ENCODE measurements around the gene XCL1. TPM values are rescaled to one million over a fixed set of nuclear protein-coding genes. Genes with fewer than 3 reads are reported as not detected.

The XCL1 gene
- total RNA-seq, 1 experiment from 2014 or later: not detected

DNA sequence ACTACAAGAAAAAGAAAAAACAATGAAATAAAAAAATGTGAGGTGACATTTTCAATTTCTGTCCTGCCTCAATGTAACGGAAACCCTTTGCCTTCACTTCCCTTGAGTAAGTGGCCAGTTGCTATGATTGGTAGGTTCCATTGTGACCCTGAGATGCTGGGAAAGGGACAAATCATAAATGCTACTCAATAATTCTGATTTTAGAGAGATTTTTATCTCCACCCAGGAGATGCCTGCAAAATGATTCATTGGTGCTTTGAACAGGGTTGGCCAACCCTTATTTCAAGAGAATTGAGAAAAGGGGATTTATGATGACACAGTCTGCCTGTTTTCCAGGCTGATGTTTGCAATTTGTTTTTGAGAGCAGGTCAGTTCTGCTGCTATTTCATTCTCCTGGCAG, 22.5 kb downstream of the XCL1 start:
- no TSS peak for BruUV-seq (replicated peaks)

DNA sequence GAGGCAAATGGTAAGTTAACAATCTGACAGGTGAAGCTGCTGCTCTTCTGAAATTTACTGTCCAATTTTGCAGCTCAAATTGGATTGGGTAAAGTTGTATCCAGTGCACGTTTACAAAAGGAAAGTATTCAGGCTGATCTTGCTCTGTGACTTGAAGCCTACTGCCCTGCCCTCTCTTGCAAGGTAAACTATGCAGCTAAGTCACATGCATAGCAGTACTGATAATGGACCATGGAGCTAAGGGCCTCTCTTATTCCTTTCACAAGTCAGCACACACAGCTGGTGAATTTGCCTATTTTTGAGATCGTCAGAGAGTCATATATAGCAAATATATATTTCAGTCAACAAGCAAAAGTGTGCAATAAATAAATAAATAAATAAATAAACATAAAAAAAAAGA, 23.2 kb downstream of the XCL1 start:
- H2AFZ ChIP-seq (ENCODE audit: low read length): no peak overlapping the region
- TF ChIP-seq EZH2phosphoT487 (IDR thresholded peaks at IDR 0.05; ENCODE audit: borderline replicate concordance, low read length) (no peak), EZH2 (IDR thresholded peaks at IDR 0.05; ENCODE audit: low read length, unreplicated experiment) (no peak)
- TF ChIP-seq, protein P1, sequence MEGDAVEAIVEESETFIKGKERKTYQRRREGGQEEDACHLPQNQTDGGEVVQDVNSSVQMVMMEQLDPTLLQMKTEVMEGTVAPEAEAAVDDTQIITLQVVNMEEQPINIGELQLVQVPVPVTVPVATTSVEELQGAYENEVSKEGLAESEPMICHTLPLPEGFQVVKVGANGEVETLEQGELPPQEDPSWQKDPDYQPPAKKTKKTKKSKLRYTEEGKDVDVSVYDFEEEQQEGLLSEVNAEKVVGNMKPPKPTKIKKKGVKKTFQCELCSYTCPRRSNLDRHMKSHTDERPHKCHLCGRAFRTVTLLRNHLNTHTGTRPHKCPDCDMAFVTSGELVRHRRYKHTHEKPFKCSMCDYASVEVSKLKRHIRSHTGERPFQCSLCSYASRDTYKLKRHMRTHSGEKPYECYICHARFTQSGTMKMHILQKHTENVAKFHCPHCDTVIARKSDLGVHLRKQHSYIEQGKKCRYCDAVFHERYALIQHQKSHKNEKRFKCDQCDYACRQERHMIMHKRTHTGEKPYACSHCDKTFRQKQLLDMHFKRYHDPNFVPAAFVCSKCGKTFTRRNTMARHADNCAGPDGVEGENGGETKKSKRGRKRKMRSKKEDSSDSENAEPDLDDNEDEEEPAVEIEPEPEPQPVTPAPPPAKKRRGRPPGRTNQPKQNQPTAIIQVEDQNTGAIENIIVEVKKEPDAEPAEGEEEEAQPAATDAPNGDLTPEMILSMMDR (conservative IDR thresholded peaks at IDR 0.05; ENCODE audit: low read depth, low read length): no peak
- no peaks in the 10 kb centered on the region for H3K27me3 ChIP-seq (ENCODE audit: low read length)
- CTCF ChIA-PET: no interaction called here
- ATAC-seq: no peak
- DNase-seq: no peak
- H3K9ac ChIP-seq (ENCODE audit: low read length): no peak overlapping the region
- H4K20me1 ChIP-seq (ENCODE audit: low read length): no peaks in the 10 kb centered on the region
- POLR2A ChIA-PET (ENCODE audit: unreplicated experiment): interaction anchor here (0.7 kb wide), 2 partner anchors 37 to 65 kb away, joined by 4 to 8 read pairs; no protein-coding TSS in a partner anchor
- H3F3A ChIP-seq (ENCODE audit: low read length, unreplicated experiment): no peaks in the 10 kb centered on the region
- H3K36me3 ChIP-seq (ENCODE audit: low read depth, low read length): no peaks in the 10 kb centered on the region
- no peaks in the 10 kb centered on the region for H3K9me2 ChIP-seq (replicated peaks; ENCODE audit: low read length)
- no peak overlapping the region for H3K4me3 ChIP-seq (ENCODE audit: low read length)
- H3K27ac ChIP-seq (ENCODE audit: low read length): no peak overlapping the region
- H3K4me1 ChIP-seq (ENCODE audit: insufficient read depth, low read length): no peaks in the 10 kb centered on the region
- no peaks in the 10 kb centered on the region for H3K79me2 ChIP-seq (ENCODE audit: low read length)
- BruUV-seq (replicated peaks): no TSS peak
- no peaks in the 10 kb centered on the region for H3K9me3 ChIP-seq (ENCODE audit: low read length)
- H3K4me2 ChIP-seq (ENCODE audit: low read length): no peak overlapping the region
- intact Hi-C loops (cut with micrococcal nuclease): loop anchor here (10.0 kb wide), 2 partner anchors 325 to 645 kb away; no protein-coding TSS in a partner anchor

More for the DNA sequence above, 22.5 kb downstream of the XCL1 start:
- Histone ChIP-seq H3K27ac (ENCODE audit: low read length) (no peak overlapping the region), H3K9me2 (replicated peaks; ENCODE audit: low read length) (no peaks in the 10 kb centered on the region), H3F3A (ENCODE audit: low read length, unreplicated experiment) (no peaks in the 10 kb centered on the region), H3K4me2 (ENCODE audit: low read length) (no peak overlapping the region), H3K4me1 (ENCODE audit: insufficient read depth, low read length) (no peaks in the 10 kb centered on the region), H3K79me2 (ENCODE audit: low read length) (no peaks in the 10 kb centered on the region), H3K4me3 (ENCODE audit: low read length) (no peak overlapping the region), H3K9ac (ENCODE audit: low read length) (no peak overlapping the region), H3K36me3 (ENCODE audit: low read depth, low read length) (no peaks in the 10 kb centered on the region), H3K9me3 (ENCODE audit: low read length) (no peaks in the 10 kb centered on the region), H2AFZ (ENCODE audit: low read length) (no peak overlapping the region), H3K27me3 (ENCODE audit: low read length) (no peaks in the 10 kb centered on the region), H4K20me1 (ENCODE audit: low read length) (no peaks in the 10 kb centered on the region)
- DNase-seq (peak; percentile 39), ATAC-seq (no peak)
- ChIA-PET POLR2A (ENCODE audit: unreplicated experiment) (no interaction called here), CTCF (no interaction called here)
- TF ChIP-seq, protein P1 (conservative IDR thresholded peaks at IDR 0.05; ENCODE audit: low read depth, low read length): no peak
- TF ChIP-seq EZH2phosphoT487 (IDR thresholded peaks at IDR 0.05; ENCODE audit: borderline replicate concordance, low read length) (no peak), EZH2 (IDR thresholded peaks at IDR 0.05; ENCODE audit: low read length, unreplicated experiment) (no peak)
- intact Hi-C loops (cut with micrococcal nuclease): no loop called here

DNA sequence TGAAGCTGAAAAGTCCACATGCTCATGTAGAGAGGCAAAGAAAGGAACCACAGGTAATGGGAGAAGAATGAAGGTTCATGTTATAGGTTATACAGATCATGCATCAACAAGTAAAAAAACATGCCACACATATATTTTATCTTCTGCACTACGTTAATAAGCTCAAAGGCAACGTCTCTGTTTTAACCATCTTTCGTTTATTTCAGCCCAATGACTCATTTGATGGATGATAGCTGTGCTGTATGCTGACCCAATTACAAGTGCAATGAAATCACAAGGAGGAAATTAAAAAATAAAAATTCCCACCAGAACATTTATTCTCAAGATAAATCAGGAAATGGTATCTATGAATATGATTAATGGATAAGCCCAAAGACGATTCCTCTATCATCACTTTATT, 24.6 kb downstream of the XCL1 start:
- Histone ChIP-seq H3K36me3 (ENCODE audit: low read depth, low read length) (no peaks in the 10 kb centered on the region), H3K4me2 (ENCODE audit: low read length) (no peak overlapping the region), H3K4me3 (ENCODE audit: low read length) (no peak overlapping the region), H3K79me2 (ENCODE audit: low read length) (no peaks in the 10 kb centered on the region), H3K4me1 (ENCODE audit: insufficient read depth, low read length) (peaks cover 4% of the 10 kb centered on the region; the same call in 1 of the 2 replicates), H4K20me1 (ENCODE audit: low read length) (no peaks in the 10 kb centered on the region), H3K9me2 (replicated peaks; ENCODE audit: low read length) (no peaks in the 10 kb centered on the region), H3K9ac (ENCODE audit: low read length) (no peak overlapping the region), H3F3A (ENCODE audit: low read length, unreplicated experiment) (no peaks in the 10 kb centered on the region), H3K27ac (ENCODE audit: low read length) (no peak overlapping the region), H2AFZ (ENCODE audit: low read length) (no peak overlapping the region), H3K27me3 (ENCODE audit: low read length) (no peaks in the 10 kb centered on the region), H3K9me3 (ENCODE audit: low read length) (no peaks in the 10 kb centered on the region)
- TF ChIP-seq EZH2 (IDR thresholded peaks at IDR 0.05; ENCODE audit: low read length, unreplicated experiment): no peak
- no peak for TF ChIP-seq EZH2phosphoT487 (IDR thresholded peaks at IDR 0.05; ENCODE audit: borderline replicate concordance, low read length)
- TF ChIP-seq, protein P1 (conservative IDR thresholded peaks at IDR 0.05; ENCODE audit: low read depth, low read length): no peak
- DNase-seq (no peak), ATAC-seq (no peak)
- CTCF ChIA-PET: no interaction called here
- BruUV-seq (replicated peaks): no TSS peak
- POLR2A ChIA-PET (ENCODE audit: unreplicated experiment): interaction anchor here (0.7 kb wide), 1 partner anchor 640 kb away, joined by 3 read pairs; no protein-coding TSS in a partner anchor
- intact Hi-C loops (cut with micrococcal nuclease): loop anchor here (10.0 kb wide), 2 partner anchors 324 to 644 kb away; no protein-coding TSS in a partner anchor

All from PC-3 (cell line).